Fibroblast of upper back skin (primary cell): ENCODE data around the gene PLXNA2.

Experiments used
- DNase-seq: peaks from one replicate; pipeline ENCODE4 v3.0.0-alpha.2; 2013

PLXNA2 gene

GRCh38 chr1:208203848-208204609 lies 40.2 kb downstream of the PLXNA2 start:
- DNase-seq, result peak; percentile 63

DNA sequence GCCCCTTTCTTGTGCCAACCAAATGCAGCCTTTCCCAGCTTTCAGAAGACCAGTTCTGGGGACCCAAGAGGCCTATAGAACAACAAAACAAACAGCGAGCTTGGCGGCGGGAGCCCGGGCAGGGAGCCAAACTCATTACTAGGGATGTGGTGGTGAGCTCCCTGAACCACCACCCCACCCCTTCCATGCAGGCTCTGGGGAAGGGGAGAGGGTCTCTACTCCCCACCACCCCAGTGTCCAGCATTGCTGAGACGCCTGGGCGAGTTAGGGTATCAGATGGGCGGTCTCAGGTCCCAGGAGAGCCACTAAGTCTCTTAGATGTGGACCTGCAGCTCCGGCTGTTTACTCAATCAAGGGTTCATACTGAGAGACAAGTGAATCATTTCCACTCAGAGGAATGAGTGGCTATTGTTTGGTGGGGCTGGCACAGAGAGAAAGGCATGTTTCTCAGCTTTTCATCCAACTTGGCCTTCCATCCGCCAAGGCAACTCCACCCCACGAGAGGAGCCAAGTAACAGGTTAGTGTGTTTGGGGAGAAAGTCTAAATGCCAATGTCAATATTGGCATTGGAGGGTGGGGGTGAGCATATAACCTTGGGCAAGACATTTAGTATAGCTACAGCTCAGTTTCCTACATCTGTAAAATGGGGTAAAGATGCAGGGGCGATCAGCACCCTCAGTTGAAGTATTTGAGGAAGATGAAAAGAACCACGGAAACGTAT lies 40.9 kb downstream of the PLXNA2 start:
- peak; percentile 45 for DNase-seq

DNA sequence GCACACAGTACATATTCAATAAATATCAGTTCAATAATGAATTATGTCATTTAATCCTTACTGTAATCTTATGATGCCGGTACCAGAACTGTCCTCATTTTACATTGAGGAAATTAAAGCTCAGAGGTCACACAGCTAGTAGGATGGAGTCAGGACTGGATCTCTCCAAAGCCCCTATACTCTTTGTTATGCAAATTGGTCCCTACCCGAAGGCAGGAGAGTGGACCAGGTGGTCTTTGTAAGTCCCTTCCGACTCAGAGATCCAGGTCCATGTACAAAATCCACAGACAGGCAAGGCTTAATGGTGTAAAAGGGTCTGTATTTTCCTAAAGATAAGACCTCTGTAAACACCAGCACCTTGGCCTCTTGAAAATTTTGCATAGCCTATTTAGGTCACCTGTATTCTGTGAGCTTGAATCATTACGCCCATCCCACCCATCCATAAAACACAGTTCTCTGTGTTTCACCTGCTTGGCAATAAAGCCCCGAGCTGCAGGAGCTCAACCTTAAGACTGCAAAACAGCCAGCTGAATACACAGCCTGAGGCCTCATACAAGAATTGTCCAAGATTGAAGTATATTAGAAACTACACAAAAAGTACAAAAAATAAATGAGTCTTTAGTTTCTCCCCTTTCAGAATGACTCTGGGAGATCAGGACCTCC lies 41.7 kb downstream of the PLXNA2 start:
- DNase-seq, result no peak

- DNase-seq, result peak; percentile 96
Measured at GRCh38 chr1:208201229-208201628, 43.0 kb downstream of the PLXNA2 start.

DNA sequence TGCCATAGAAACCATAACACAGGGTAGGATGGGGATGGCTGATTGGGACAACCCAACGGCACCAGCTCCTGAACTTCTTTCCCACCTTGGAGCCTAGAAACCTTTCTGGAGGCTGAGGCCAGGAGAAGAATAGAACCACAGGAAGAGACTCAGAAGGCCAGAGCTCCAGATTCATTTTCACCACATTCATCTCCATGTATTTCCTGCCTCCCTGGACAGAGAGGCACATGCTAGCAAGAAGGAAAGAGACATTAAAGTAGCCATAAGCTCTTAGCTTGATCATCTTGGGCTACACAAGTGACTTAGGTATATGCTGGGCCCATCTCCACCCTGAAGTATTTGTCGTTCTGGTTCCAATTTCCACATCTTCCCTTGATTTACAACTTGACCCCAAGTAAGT lies 44.1 kb downstream of the PLXNA2 start:
- DNase-seq, result no peak

- DNase-seq, result no peak
Measured at GRCh38 chr1:208198236-208198635, 45.9 kb downstream of the PLXNA2 start.

DNA sequence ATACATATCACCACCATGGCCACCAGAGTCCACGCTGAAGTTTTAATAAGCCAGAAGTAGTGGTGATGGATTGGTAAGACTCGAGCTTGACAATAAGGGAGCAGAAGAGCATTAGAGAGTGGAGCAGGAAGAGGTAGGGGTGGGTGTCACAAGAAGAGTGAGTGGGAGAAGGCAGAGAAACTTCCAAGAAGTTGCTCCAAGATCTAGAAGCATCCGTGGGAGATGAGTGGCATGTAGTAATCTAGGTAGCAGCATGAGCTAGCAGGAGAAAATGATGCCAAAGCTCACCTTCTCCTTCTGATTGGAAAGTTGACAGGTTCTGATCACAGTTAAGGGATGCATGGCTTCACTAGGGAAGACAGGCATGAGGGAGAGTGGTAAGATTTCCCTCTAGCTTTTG lies 49.2 kb downstream of the PLXNA2 start:
- DNase-seq, result no peak

GRCh38 chr1:208192995-208193394 lies 51.2 kb downstream of the PLXNA2 start:
- peak; percentile 63 for DNase-seq

DNA sequence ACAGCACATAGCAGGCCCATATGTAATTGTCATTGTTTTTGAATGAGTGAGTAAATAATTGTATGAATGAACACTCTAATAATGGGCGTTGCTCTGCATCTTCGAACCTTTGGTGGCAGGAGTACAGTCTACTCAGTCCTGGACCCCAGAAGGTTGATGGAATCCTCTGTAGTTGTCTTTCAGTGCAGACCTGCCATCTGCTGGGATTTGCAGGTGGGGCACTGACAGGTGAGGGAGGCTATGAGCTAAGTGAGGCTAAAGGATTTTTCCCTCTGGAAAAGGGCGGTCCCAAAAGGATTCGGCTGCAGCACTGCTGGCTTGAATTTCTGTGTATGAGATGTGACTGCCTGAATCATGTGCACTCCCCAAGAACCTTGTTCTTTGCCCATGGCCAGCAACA lies 53.4 kb downstream of the PLXNA2 start:
- no peak for DNase-seq

DNA sequence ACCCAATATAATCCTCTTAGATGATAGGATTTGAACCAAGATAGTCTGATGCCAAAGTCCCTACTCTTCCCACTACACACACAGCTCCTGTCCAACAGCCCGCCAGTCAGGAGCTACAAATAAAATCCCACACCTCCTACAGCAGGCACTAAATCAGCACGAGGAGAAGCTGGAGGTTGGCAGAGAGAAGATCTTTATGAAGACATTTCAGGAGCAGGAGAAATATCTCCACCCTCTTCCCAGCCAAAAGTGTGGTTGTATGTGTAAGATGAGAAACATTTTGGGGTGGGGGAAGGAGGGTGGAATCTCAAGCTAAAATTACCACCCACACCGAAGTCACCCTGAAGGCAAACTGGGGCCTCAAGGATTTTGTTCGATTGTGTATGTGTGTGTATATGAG lies 54.5 kb downstream of the PLXNA2 start:
- no peak for DNase-seq

DNA sequence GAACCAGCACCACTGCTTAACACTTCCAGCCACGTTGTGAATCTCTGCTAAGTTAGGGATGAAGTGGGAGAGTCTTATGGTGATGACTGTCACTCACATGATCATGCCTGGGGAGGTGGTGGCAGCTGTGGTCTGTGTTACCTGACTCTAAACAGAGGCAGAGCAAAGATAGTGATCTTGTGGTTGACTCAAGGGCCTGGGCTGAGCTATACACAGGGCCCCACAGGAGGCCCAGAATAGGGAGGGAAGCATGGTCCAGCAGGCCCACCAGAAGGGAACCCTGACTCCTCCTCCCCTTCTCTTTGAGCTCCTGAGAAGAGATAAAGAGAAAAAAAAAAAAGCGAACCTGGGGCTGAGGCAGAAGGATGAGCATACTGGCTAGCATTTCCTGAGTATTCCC lies 55.0 kb downstream of the PLXNA2 start:
- DNase-seq, result no peak

- DNase-seq, result no peak
Measured at GRCh38 chr1:208188607-208189006, 55.6 kb downstream of the PLXNA2 start.

- no peak for DNase-seq
Measured at GRCh38 chr1:208187499-208188041, 56.6 kb downstream of the PLXNA2 start.

DNA sequence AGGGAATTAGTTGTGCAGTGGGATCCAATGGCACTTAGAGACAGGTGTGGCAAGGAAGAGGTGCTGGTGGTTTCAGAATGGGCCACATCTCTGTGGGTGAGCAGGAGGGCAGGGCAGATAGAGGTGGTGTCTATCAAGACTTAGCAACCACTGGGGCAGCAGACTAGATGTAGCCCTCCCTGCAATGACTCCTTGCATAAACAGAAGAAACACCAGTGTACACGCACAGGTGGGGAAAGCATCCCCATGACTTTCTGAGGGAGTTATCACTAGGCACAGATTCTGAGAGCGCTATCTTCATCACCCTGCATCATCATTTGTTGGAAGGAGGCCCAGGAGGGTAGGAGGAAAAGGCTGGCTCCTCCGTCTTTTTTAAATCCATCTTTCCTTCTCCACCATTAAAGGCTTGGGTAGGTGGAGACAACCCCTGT lies 58.4 kb downstream of the PLXNA2 start:
- DNase-seq, result peak; percentile 72

DNA sequence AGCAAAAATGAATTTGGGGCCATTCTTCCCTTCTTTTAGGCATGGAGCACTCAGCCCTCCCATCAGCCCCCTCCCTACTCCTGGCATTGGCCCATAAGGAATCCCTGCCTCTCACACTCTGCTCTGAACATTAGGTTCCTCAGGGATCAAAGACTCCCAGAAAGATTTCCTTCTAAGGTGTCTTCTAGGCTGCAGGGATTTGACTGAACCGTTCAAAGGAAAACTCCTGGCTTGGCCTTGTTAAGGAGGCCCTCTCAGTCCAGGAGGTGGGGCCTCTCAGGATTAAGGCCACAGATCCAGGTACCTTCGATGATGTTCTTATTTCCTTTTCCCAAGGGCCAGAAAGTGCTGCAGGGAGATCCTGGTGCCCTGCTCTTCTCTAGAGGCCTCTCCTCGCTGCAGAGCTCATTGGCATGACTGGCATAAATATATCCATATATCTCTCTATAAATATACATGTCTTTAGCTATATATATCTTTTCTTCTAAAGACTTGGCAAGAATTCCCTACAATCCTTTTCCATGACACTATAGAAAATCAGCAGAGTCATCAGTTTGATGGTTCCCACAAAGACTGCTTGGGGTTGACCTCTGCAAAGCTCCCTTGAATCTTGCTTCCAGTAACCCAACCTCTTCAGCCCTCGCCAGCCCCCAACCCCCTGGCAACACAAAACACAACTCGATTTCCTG lies 59.1 kb downstream of the PLXNA2 start:
- DNase-seq, result peak; percentile 86

DNA sequence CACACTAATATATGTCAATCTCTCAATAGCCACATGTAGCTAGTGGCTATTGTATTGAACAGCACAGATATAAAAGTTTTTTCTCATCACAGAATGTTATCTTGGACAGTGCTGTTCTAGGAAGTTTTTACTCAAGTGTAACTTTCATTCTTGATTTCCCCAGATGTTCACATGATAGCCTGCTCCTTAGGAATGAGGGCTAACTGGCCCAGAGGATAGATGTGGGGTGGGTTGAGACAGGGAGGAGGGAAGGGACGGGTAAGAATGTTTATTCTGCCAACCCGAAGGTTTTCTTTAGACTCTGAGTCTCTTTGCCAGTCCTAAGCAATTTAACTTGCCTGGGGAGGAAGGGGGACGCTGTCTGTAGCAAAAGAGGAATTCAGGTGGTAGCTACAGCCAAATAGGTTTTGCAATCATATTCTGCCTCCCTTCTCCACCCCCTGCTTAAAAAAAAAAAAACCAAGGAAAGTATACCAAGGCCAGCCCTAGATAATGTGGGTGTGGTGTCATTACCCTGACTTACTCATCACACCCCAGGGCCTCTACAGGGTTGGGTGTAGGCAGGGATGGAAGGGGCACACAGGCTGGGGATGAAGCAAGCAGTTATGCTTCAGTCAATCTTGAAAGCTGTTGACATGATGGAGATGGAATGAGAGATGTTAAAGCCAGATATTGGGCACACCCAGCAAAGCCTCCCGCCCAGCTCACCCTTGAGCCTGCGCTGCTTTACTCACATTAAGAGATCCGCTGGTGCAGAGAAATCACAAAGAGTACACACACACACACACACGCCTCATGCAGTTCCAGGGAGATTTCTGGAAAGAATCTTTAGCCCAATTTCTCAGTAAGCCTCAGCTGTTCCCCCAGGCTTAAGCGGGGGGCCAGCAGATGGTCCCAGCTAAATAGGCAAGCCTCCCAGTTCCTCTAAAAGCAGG lies 59.9 kb downstream of the PLXNA2 start:
- peak; percentile 91 for DNase-seq

DNA sequence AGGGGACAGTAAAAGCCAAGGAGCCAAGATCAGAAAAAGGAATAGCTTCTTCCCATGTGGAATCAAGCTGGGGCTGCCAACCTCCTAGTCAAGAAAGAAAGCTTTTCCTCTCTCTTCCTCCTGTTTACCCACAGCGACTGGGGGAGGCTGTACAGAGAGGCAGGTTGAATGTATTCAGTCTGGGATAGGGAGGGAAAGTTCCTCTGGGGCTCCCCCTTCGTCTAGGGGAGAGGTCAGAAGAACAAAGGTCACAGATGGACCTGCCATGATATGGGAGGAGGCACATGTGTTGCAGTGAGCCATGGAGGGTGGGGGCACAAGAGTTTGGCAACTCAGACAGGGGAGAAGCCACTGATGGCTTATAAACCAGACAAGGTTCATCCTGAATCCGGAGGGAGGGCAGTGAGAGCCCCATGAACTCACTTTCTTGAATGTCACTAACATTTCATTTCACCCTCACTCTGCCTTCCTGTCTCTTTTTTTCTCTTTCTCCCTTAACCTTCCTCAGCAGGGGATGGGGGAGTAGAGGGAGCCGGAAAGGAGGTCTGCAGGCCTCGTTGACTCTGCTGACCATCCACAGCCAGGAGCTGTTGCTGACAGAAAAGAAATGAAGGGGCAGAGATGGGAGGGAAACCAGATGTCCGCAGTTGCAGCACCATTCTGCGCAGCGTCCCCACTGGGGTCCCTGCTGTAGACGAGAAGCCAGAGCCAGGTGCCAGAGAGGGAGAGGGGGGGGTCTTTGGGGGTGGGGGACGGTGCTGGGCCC lies 61.1 kb downstream of the PLXNA2 start:
- DNase-seq, result no peak

DNA sequence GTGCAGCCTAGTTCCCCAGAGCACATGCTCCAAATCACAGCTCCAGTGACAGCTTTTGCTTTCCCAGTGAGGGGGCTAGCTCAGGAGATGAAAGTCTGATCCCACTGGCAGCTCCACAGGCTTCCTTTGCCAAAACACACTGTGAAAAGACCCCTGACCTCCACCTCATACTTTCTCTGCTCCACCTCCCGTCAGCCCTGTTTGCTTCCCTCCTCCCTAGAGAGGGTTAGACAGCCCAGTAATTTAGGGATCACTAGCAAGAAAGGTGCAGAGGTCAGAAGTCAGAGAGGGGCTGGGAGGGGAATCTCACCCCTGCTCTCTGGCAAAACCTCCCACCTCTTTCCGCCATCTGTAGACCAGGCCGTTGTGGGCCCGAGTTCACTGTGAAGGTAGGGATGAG lies 62.8 kb downstream of the PLXNA2 start:
- DNase-seq, result no peak

DNA sequence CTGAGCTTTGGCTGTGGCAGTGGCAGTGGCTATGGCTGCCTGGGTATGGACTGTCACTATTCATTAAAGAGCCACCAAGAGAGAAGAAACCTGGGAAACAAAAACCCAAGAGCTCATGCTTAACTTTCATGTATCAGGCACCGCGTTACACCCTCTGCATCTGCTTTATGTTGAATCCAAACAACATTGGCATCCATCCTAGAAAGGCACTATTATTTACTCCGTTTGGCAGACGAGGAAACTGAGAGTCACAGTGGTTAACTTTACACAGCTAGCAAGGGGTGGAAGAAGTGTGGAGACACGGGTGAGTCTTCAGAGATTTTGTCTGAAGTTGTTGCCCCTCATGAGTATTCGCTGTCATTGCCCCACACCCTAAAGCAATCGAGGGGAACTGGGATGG lies 63.8 kb downstream of the PLXNA2 start:
- DNase-seq, result no peak

- DNase-seq, result no peak
Measured at GRCh38 chr1:208179961-208180409, 64.2 kb downstream of the PLXNA2 start.

- DNase-seq, result no peak
Measured at GRCh38 chr1:208179263-208179816, 64.8 kb downstream of the PLXNA2 start.
